NCI-H526 (cell line): ENCODE measurements around the gene PPP1R9B.

Source experiments
- DNase-seq, 2 experiments: peaks; one replicate each; lab custom pipeline; 2025; lab: John Stamatoyannopoulos, UW

The PPP1R9B gene

DNA sequence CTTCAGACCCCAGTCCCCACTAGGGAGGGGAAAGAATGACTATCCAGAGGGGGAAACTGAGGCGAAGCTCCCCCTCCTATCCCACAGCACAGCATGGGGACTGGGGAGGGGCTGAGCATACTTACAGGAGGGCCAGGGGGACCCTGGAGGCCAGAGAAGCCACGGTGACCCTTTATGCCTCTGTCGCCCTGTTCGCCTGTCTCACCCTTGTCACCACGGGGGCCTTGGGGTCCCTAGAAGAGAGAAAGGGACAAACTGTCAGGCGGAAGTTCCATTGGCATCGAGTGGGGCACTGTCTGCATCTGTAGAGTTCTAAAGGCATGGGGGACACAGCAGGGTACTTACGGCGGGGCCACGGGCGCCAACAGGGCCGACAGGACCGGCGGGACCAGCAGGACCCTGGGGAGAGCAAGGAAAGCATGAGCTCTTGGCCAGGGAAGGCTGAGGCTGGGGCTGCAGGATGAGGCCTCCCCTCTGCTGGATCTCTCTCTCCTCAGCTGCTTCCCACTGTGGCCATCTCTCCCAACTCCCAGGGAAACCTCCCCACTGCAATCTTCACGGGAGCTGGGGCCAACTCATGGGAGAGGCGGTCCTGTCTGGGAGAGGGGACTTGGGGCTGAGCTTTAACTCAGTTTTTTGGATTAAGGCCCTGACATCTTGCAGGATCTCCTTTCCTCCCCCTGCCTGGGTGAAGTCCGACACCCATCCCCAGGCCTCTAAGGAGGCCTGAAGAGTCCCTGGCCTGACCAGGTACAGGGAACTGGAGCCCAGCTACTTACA, 37.5 kb upstream of the PPP1R9B start:
- no peak for DNase-seq

DNA sequence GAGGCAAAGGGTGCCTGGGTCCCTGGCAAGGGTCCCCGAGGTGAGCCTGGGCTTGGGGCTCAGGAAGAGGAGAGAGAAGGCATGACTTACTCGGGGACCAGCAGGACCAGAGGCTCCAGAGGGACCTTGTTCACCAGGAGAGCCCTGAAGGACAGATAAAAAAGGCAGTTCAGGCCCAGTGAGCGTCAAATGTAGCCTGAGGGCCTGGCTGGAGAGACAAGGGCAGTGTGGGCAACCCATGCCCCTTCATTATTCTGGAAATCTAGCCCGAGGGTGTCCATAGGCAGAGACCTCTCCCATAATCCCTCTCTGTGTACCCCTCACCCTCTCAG, 36.9 kb upstream of the PPP1R9B start:
- DNase-seq = no peak

DNA sequence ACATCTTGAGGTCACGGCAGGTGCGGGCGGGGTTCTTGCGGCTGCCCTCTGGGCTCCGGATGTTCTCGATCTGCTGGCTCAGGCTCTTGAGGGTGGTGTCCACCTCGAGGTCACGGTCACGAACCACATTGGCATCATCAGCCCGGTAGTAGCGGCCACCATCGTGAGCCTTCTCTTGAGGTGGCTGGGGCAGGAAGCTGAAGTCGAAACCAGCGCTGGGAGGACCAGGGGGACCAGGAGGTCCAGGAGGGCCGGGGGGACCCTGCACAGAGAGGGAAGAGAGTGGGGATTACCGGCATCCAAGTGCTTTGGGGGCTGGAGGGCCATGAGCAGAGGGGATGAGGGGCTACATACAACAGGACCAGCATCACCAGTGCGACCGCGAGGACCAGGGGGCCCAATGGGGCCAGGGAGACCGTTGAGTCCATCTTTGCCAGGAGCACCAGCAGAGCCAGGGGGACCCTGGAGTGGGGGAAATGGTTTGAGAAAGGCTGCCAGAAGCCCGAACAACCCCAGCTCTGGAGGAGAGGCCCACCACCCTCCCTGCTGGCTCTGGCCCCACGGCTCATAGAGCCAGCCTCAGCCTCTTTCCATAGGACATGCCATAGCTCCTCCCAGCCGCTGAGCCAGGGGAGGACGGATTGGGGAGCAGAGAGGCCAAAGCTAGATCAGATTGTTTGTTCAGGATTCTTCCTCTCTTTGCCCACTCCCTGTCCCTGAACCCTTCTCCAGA, 36.4 kb upstream of the PPP1R9B start:
- DNase-seq = no peak

DNA sequence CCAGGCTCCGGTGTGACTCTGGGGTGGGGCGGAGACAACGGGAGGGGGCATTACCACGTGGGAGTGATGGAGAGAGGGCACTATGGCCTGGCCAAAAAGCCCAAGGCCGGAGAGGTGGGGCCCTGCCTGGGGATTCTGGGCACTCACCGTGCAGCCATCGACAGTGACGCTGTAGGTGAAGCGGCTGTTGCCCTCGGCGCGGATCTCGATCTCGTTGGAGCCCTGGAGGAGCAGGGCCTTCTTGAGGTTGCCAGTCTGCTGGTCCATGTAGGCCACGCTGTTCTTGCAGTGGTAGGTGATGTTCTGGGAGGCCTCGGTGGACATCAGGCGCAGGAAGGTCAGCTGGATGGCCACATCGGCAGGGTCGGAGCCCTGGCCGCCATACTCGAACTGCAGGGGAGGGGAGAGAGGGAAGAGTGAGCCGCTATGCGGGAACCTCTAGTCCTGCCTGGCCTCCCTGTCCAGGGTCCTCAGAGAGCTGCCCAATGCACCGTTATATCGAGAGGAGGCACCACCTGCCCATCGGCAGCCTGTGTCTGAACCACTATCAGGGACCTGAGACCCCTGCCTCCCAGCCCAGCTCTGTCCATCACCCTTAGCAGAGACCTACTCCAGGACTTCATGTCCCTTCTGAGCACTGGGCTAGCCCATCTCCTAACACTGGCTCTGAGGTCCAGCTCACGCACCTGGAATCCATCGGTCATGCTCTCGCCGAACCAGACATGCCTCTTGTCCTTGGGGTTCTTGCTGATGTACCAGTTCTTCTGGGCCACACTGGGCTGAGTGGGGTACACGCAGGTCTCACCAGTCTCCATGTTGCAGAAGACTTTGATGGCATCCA, 35.4 kb upstream of the PPP1R9B start:
- no peak for DNase-seq

DNA sequence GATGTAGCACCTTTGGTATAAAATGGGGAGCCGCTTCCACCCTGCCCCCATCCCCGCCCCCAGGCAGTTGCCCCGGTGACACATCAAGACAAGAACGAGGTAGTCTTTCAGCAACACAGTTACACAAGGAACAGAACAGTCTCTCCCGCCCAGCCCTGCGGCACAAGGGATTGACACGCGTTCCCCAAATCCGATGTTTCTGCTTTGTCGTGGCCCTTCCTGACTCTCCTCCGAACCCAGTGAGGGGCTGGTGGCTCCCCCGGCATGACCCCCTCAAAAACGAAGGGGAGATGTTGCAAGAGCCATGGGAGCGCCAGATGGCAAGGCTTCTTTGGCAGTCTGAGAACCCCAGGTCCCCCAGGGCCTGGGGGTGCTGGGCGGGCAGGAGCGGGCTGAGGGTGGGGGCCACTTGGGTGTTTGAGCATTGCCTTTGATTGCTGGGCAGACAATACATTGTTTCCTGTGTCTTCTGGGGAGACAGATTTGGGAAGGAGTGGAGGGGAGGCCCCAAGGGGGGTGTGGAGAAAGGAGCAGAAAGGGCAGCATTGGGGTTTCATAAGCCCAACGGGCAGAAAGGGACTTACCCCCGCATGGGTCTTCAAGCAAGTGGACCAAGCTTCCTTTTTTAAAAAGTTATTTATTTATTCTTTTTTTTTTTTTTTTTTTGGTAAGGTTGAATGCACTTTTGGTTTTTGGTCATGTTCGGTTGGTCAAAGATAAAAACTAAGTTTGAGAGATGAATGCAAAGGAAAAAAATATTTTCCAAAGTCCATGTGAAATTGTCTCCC, 34.3 kb upstream of the PPP1R9B start:
- no peak for DNase-seq

DNA sequence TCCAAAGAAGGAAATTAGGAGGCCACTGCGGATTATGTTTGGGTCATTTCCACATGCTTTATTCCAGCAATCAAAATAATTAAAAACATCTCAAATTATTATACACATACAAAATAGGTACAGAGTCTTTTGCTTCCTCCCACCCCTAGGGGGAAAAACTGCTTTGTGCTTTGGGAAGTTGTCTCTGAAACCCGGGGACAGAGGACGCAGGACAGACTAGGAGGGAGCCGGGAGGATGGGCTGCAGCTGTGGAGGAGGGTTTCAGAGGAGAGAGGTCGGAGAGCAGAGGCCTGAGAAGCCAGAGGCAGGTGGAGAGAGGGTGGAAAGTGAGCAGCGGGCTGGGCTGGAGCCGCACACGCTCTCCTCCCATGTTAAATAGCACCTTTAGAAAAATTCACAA, 33.6 kb upstream of the PPP1R9B start:
- DNase-seq = no peak

DNA sequence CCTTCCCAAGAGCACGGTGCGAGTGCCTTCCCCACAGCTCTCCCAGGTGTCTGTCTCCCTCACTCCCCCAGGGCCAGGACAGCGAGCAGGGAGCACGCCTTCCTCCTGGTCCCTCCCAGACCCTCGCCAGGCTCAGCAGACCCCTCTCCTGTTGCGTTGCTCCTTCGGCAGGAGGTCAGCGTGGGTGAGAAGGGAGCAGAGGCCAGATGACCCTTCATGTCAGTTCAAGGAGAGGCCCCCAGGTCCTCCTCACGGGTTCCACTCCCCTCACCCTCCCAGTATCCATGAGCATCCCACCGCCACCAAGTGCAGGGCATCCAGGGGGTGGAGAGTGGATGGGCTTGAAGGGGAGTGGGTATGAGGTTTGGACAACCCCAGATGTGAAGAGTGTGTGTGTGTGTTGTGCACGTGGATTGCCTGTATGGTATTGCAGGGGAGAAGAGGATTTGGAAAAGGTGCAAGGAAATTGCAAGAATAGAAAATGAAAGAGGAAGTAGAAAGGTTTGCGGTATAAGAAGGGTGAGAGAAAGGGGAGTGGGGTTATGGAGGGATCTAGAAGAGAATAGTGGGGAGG, 33.0 kb upstream of the PPP1R9B start:
- no peak for DNase-seq

DNA sequence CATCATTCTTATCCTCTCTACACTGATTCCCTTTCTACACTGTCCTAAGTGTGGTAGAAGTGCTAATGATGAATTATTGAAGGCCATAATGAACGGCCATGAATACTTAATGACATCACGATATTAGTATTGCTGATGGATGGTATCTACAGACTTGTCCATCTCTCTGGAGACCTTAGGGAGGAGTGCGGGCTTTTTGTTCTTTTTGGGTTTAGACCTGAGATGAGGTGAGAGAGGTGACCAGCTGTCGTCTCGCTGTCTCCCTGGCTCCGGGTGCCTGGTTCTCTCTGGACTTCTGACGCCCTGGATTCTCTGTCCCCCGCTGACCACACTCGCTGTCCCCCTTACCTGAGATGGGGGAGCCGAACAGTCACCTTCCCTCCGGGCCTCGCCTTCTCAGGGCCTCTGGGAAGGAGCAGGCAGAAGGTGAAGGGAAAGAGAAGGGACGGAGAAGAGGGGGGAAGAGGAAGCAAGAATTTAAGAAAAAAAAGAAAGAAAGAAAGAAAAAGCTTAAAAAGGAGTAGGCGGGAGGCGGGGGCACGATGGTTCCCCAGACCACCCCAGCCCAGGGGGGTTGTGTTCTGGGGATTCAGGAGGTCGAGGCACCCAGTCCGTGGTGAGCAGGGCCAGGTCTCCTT, 32.4 kb upstream of the PPP1R9B start:
- DNase-seq = no peak

DNA sequence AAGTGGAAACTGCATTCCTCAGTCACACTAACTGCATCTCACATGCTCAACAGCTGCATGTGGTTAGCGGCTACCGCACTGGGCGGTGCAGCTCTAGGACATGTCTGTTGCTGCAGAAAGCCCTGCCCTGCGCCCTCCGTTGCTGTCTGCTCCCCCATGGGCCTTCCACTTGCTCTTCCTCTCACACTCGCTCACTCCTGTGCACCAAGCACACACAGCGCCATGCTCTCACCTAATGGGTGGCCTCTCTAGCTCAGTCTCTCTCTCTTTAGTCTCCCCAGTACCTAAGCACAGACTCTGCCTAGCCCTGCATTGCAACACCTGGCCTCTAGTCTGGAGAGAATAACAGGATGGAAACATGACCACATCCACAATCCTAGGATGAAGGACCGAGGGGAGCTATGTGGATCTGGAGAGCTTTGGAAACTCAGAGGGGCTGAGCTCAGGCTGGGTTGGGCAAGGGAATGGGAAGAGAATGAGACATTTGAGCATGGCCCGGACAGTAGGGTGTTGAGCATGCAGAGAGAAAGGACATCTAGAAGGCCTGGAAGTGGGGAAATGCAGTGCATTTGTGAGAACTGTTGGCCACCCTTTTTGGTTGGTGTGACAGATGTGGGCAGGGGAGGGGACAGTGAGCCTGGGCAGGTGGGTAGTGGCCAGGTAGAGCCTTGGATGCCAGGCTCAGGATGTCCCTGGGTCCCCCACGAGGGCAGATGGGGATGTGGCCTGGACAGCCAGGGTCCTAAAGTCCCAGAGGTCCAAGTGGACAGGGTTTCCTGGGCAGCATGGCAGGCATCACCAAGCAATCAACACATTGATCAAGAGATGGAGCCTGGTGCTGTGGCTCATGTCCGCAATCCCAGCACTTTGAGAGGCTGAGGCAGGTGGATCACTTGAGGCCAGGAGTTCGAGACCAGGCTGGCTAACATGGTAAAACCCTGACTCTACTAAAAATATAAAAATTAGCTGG, 31.4 kb upstream of the PPP1R9B start:
- no peak for DNase-seq

DNA sequence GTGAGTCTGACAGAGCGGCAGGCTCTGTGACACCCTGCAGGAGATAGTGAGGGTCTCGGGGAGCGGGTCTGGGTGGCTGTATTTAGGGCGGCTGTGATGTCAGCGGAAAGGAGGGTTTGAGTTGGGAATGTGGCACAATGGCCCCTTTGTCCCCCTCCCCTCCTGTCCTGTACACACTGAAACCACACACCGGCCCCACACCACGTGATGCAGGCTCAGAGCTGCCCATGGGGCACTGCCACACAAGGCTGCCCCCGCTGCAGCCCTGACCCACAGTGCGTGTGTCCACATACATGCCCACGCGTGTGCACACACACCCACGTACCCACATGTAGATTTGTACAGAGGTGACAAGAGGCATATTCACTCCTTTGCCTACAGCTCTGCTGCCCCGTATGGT, 30.7 kb upstream of the PPP1R9B start:
- DNase-seq = no peak

DNA sequence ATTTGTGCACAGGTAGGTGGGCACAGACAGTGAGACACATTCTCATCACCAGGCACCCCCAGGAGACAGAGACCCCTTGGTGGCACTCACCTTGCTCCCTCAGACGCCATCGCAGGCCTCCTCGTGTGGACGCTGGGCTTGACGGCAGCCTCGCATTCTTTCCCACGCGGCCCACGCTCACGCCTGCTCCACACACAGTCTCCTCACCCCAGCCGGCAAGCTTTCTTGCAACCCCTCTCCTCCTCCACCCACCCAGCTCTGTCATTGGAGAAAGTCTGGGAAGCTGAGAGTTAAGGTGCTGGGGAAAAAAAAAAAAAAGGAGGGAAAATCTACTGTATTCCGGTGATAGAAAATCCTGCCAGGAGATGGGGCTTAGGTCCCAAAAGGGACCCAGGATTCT, 30.1 kb upstream of the PPP1R9B start:
- no peak for DNase-seq

DNA sequence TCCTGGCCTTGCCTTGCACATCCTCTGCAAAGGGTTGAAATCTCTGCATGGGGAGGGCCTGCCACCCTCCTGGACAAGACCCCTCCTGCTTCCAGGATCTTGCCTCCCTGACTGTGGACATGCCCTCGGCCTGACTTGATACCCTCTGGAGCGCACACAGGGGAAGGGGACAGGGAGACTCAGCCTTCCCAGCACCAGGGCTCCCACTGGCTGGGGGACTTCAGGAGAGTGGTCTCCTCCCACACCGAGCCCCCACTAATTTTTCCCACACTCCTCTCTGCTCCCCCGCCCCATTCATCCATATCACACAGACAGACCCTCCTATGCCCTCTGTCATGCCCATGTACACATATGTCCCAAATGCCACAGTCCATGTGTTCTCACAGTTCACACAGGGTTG, 29.6 kb upstream of the PPP1R9B start:
- DNase-seq = no peak

DNA sequence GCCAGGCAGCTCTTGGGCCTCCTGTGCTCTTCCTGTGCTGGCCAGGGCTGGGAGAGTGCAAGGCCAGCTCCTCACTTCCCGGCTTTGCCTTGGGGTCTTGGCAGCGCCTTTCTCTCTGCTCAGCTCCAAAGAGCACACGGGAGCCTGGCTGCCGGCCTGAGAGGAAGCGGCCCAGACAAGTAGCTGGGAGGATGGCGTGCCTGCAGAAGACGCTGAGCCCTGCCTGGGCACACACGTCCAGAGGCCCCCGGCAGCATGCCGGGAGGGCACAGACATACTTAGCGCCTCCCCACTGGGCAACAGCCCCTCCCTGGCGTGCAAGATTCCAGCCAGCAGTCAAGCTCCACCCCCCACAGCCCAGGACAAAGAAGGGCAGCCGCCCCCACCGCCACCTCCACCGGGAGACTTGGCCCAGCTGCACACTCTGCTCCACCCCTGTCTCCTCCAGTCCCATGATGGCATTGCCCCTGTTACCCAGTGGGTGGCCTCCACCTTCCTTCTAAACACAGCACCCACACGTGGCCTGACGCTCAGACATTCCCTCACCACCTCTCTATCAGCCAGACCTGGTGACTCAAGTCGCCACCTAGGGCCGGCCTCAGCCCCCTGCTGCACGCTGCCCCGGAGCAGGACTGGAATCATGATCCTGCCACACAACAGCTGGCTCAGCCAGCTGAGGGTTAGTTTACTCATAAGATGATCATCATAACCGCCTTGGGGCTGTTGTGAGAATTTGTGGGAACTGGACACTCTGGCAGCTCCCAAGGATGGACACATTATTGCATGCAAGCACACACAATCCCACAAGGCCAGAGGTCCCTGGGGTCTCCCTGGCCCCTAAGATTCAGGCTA, 27.7 kb upstream of the PPP1R9B start:
- DNase-seq = peak; percentile 55 to 85

DNA sequence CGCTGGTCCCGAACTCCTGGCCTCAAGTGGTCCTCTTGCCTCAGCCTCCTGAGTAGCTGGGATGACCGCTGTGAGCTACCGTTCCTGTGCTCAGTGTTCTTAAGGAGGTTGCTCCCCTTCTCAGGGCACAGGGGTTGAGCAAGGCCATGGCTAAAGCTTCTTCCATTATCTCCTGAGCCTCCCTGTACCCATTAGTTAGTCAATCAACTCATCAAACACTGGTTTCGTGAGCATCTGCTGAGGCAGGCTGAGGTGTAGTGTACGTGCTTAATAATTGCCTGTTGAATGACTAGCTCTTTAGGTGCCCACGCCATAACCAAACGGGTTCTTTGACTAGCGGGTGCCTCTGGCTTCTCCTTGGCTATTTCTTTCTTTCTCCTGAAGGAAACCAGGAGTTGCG, 27.0 kb upstream of the PPP1R9B start:
- no peak for DNase-seq

DNA sequence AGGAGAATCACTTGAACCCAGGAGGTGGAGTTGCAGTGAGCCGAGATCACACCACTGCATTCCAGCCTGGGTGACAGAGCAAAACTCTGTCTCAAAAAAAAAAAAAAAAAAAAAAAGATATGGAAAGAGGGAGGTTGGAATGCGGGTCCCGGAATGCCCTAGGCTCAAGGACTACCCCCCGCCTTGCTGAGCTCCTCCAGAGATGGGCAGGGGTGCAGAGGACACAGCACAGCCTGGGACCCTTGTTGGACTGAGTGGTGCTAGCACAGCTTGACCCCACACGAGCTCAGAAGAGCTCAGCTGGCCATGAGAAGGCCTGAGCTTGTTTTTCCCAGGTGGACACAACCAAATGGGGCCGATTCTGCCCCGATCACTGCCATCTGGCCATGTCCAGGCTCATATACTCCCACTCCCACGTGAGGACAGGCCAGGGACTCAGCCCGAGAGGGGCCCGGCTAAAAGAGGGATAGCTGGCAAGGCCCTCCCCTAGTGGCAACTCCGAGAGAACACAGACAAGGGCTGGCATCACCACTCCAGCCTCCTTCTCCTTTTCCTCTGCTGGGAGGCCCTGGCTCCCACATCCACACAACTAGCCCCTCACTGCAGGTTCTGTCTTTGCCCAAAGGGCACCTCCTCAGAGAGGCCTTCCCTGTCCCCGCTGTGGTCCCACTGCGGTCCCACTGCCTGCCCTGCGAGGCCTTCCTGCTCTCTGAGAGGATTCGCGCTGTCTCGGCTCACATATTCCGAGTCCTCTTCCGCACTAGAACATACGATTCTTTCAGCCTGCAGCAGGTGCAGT, 26.3 kb upstream of the PPP1R9B start:
- no peak for DNase-seq

DNA sequence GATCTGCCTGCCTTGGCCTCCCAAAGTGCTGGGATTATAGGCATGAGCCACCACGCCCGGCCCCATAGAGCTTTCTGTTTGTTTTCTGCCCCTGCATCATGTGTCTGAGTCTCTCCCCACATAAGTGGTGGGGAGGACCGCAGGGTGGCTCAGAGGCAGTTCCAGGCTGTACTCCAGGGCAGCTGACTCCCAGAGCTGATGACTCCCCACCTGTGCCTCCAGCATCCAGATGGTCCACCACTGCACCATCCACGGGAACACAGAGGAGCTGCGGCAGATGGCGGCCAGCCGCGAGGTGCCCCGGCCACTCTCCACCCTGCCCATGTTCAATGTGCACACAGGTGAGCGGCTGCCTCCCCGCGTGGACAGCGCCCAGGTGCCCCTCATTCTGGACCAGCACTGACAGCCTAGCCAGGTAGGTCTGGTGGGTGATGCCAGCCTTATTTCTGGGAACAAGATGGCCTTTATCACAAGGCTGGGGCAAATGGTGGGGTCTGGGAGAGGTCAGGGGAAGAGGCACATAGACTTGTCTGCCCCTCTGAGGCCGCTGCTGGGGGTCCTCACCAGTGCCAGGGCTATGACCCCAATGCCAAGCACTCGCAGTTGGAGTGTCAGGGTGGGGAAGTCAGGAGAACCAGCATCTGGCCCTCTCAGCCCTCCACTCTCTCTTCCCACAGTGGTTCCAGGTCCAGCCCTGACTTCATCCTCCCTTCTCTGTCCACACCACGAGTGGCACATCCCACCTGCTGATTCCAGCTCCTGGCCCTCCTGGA, 24.7 kb upstream of the PPP1R9B start:
- no peak for DNase-seq

DNA sequence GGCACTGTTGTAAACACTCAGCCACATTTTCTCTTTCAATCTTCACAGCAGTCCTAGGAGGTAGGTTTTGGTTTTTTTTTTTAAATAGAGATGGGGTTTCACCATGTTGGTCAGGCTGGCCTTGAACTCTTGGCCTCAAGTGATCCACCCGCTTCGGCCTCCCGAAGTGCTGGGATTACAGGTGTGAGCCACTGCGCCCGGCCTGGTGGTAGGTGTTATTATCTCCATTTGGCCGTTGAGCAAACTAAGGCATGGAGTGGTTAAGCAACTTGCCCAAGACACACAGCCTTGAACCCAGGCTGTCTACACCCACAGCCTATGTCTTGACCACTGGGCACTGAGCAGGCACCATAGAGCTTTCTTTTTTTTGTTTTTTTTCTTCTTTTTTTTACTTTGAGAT, 24.0 kb upstream of the PPP1R9B start:
- DNase-seq = no peak
